GM23338 (cell line): ENCODE data around the gene RFX7. TPM values are rescaled to one million over a fixed set of nuclear protein-coding genes. Genes with fewer than 3 reads are reported as not detected.

Experiments used
- ATAC-seq: fragments of 200-7000 bp; cut with Tn5 transposase; 3 replicates; pipeline ENCODE4 v1.9.1; 2020
- DNase-seq: peaks from one replicate; pipeline ENCODE4 v3.0.0-alpha.2; 2015; ENCODE audit warnings: low spot score
- H2AFZ ChIP-seq: fragments of 200-600 bp; sonication (generic); 2 replicates; pipeline ENCODE4 v1.8.0; 2016; ENCODE audit warnings: antibody characterized with exemption, mild to moderate bottlenecking, moderate library complexity
- H3F3A ChIP-seq: fragments of 200-600 bp; sonication (generic); replicated peaks from 2 replicates; pipeline ENCODE4 v1.8.0; 2017; ENCODE audit warnings: antibody characterized with exemption, mixed run types, low read depth
- H3K27ac ChIP-seq: fragments of 200-600 bp; sonication (generic); 2 replicates; pipeline ENCODE4 v1.6.1; 2016; ENCODE audit warnings: low read depth
- H3K27me3 ChIP-seq: fragments of 200-600 bp; sonication (generic); 2 replicates; pipeline ENCODE4 v1.8.0; 2016; ENCODE audit warnings: mild to moderate bottlenecking, mixed run types, moderate library complexity; ENCODE audit not compliant: insufficient read depth
- H3K36me3 ChIP-seq: fragments of 200-600 bp; sonication (generic); 2 replicates; pipeline ENCODE4 v1.8.0; 2016; ENCODE audit warnings: mild to moderate bottlenecking; ENCODE audit not compliant: insufficient read depth
- H3K4me1 ChIP-seq: fragments of 200-600 bp; sonication (generic); 2 replicates; pipeline ENCODE4 v1.8.0; 2016; ENCODE audit warnings: mild to moderate bottlenecking, moderate library complexity; ENCODE audit not compliant: insufficient read depth
- H3K4me2 ChIP-seq: fragments of 200-600 bp; sonication (generic); 2 replicates; pipeline ENCODE4 v1.7.1; 2017; ENCODE audit warnings: mixed run types
- H3K4me3 ChIP-seq: fragments of 200-600 bp; sonication (generic); 2 replicates; pipeline ENCODE4 v1.6.1; 2016; ENCODE audit warnings: mixed run types
- H3K79me2 ChIP-seq: fragments of 200-600 bp; sonication (generic); replicated peaks from 2 replicates; pipeline ENCODE4 v1.8.0; 2017; ENCODE audit warnings: mild to moderate bottlenecking; ENCODE audit not compliant: insufficient read depth
- H3K9me2 ChIP-seq: fragments of 200-600 bp; sonication (generic); 2 replicates; pipeline ENCODE4 v1.8.0; 2017; ENCODE audit not compliant: insufficient read depth
- H4K20me1 ChIP-seq: fragments of 200-600 bp; sonication (generic); replicated peaks from 2 replicates; pipeline ENCODE4 v1.8.0; 2017; ENCODE audit warnings: mild to moderate bottlenecking; ENCODE audit not compliant: insufficient read depth
- H3K27ac Mint-ChIP-seq: 2 replicates; pipeline ENCODE4 v1.8.0; 2020; ENCODE audit warnings: inconsistent platforms, mild to moderate bottlenecking, moderate library complexity, mixed read lengths
- H3K27me3 Mint-ChIP-seq: 3 replicates; pipeline ENCODE4 v1.8.0; 2022; ENCODE audit warnings: low read depth, mild to moderate bottlenecking, moderate library complexity, mixed read lengths, inconsistent platforms; ENCODE audit not compliant: insufficient read depth, poor library complexity
- H3K36me3 Mint-ChIP-seq: 3 replicates; pipeline ENCODE4 v1.8.0; 2021; ENCODE audit warnings: low read depth, mild to moderate bottlenecking, inconsistent platforms, moderate library complexity, mixed read lengths
- H3K4me1 Mint-ChIP-seq: 3 replicates; pipeline ENCODE4 v1.8.0; 2020; ENCODE audit warnings: mild to moderate bottlenecking, inconsistent platforms, mixed read lengths
- H3K4me3 Mint-ChIP-seq: 3 replicates; pipeline ENCODE4 v1.8.0; 2021; ENCODE audit warnings: moderate library complexity, mild to moderate bottlenecking, inconsistent platforms, mixed read lengths
- H3K9me3 Mint-ChIP-seq: 3 replicates; pipeline ENCODE4 v1.8.0; 2020; ENCODE audit warnings: moderate library complexity, mild to moderate bottlenecking, inconsistent platforms, mixed read lengths
- CREB1 ChIP-seq: fragments of 250-450 bp; sonication (Bioruptor Pico); IDR thresholded peaks from 2 replicates; pipeline ENCODE4 v1.5.0; 2020; ENCODE audit warnings: low read depth, mild to moderate bottlenecking, moderate library complexity
- CTCF ChIP-seq, 2 experiments: fragments of 200-600 bp in 1 of 2; sonication (generic) in 1 of 2; conservative IDR thresholded peaks; 2 replicates each; pipeline versions ENCODE4 v1.5.1 to v1.6.1; 2016 to 2017; ENCODE audit warnings: antibody characterized with exemption in 2 of 2, low read depth in 2 of 2, mild to moderate bottlenecking in 2 of 2, moderate library complexity in 1 of 2
- ETS1 ChIP-seq: IDR thresholded peaks from 2 replicates; pipeline ENCODE4 v1.6.1; 2016; ENCODE audit warnings: antibody characterized with exemption
- EZH2 ChIP-seq: fragments of 200-600 bp; sonication (generic); IDR thresholded peaks from one replicate; pipeline ENCODE4 v1.8.0; 2017; ENCODE audit warnings: antibody characterized with exemption, mild to moderate bottlenecking, low read depth; ENCODE audit not compliant: unreplicated experiment
- EZH2phosphoT487 ChIP-seq: fragments of 200-600 bp; sonication (generic); IDR thresholded peaks from one replicate; pipeline ENCODE4 v1.8.1; 2018; ENCODE audit warnings: antibody characterized with exemption; ENCODE audit not compliant: unreplicated experiment
- JUNB ChIP-seq: IDR thresholded peaks from one replicate; pipeline ENCODE4 v1.6.1; 2016; ENCODE audit warnings: antibody characterized with exemption; ENCODE audit not compliant: unreplicated experiment
- NANOG ChIP-seq: IDR thresholded peaks from 2 replicates; pipeline ENCODE4 v1.6.1; 2016; ENCODE audit warnings: antibody characterized with exemption, borderline replicate concordance
- POLR2AphosphoS5 ChIP-seq: IDR thresholded peaks from 2 replicates; pipeline ENCODE4 v1.6.1; 2016; ENCODE audit warnings: antibody characterized with exemption, low read depth
- REST ChIP-seq: IDR thresholded peaks from one replicate; pipeline ENCODE4 v1.6.1; 2018; ENCODE audit warnings: antibody characterized with exemption; ENCODE audit not compliant: unreplicated experiment
- STAT1 ChIP-seq: IDR thresholded peaks from one replicate; pipeline ENCODE4 v1.6.1; 2016; ENCODE audit warnings: antibody characterized with exemption; ENCODE audit not compliant: unreplicated experiment
- ZNF114 ChIP-seq: fragments of 250-450 bp; sonication (Bioruptor Pico); IDR thresholded peaks from 2 replicates; pipeline ENCODE4 v1.5.0; 2020; ENCODE audit warnings: mild to moderate bottlenecking, moderate library complexity
- ZNF331 ChIP-seq: fragments of 250-450 bp; sonication (Bioruptor Pico); IDR thresholded peaks from 2 replicates; pipeline ENCODE4 v1.5.0; 2020; ENCODE audit warnings: low read depth, mild to moderate bottlenecking, moderate library complexity
- ZNF462 ChIP-seq: fragments of 250-450 bp; sonication (Bioruptor Pico); IDR thresholded peaks from 2 replicates; pipeline ENCODE4 v1.5.0; 2020; ENCODE audit warnings: mild to moderate bottlenecking, moderate library complexity
- polyA plus RNA-seq: library from polyadenylated mRNA; unstranded; fragments of >200 nt; fragmentation: Nextera tagmentation; extraction: Ambion mirVana; gene quantifications from 2 replicates; pipeline ENCODE4 v1.2.1, GENCODE V29; 2016
- total RNA-seq: library from RNA; depleted of rRNA; stranded (reverse); fragments of >200 nt; shearing (Covaris generic); gene quantifications from 2 replicates; pipeline ENCODE4 v1.2.3, GENCODE V29; 2014

Gene RFX7
- total and polyA plus RNA-seq, 2 experiments from 2014 or later: 17.6 to 33.6 TPM

- peaks cover 6% of the 10 kb centered on the region; the same call in 1 of the 2 replicates for H3K36me3 ChIP-seq
- H3K4me3 ChIP-seq: no peak overlapping the region
- H3K27me3 ChIP-seq: no peaks in the 10 kb centered on the region
- no peaks in the 10 kb centered on the region for H3K4me1 ChIP-seq
- H3K4me2 ChIP-seq: no peak overlapping the region
- Mint-ChIP-seq H3K27me3 (peaks cover 5% of the 10 kb centered on the region), H3K27ac (no peak overlapping the region), H3K4me3 (no peak overlapping the region), H3K36me3 (peaks cover 26% of the 10 kb centered on the region), H3K9me3 (peaks cover 11% of the 10 kb centered on the region), H3K4me1 (peaks cover 2% of the 10 kb centered on the region; the same call in 2 of the 3 replicates)
- H2AFZ ChIP-seq: no peak overlapping the region
- ATAC-seq (no peak), DNase-seq (no peak)
- peaks cover 31% of the 10 kb centered on the region for H3K79me2 ChIP-seq
- no peaks in the 10 kb centered on the region for H3F3A ChIP-seq
- no peaks in the 10 kb centered on the region for H3K9me2 ChIP-seq
- TF ChIP-seq EZH2: no peak
- TF ChIP-seq CREB1 (CRISPR knock-in tag): no peak
- TF ChIP-seq ZNF114 (CRISPR knock-in tag): no peak
- no peak for TF ChIP-seq STAT1
- no peak for TF ChIP-seq NANOG
- no peak for TF ChIP-seq POLR2AphosphoS5
- TF ChIP-seq ZNF462: no peak
- TF ChIP-seq JUNB: no peak
- no peak for TF ChIP-seq ETS1
- no peak for TF ChIP-seq CTCF (conservative IDR thresholded peaks at IDR 0.05; ENCODE audit: low read depth in 2 of 2)
- no peak for TF ChIP-seq EZH2phosphoT487
- TF ChIP-seq REST: no peak
- no peak for TF ChIP-seq ZNF331 (CRISPR knock-in tag)
- H3K27ac ChIP-seq: no peak overlapping the region
- H4K20me1 ChIP-seq: peaks cover 17% of the 10 kb centered on the region
Measured at GRCh38 chr15:56105855-56106254, 137.8 kb downstream of the RFX7 start.
